K562 (cell line): Measurements from ENCODE around the gene ID2. TPM values are rescaled to one million over a fixed set of nuclear protein-coding genes. Genes with fewer than 3 reads are reported as not detected.

Experiments
- AFF1 ChIP-seq, 2 experiments: fragments of 450-650 bp; IDR thresholded peaks; 2 replicates each; pipeline ENCODE4 v1.6.1; 2018; ENCODE audit warnings: mild to moderate bottlenecking in 2 of 2, low read depth in 1 of 2; ENCODE audit not compliant: partially characterized antibody in 2 of 2
- CBFA2T2 ChIP-seq: fragments of 450-650 bp; conservative IDR thresholded peaks from 2 replicates; pipeline ENCODE4 v1.6.1; 2017; ENCODE audit warnings: mild to moderate bottlenecking
- FOXK2 ChIP-seq, 2 experiments: fragments of 450-650 bp; IDR thresholded peaks in 1 of 2; conservative IDR thresholded peaks in 1 of 2; 2 replicates each; pipeline ENCODE4 v1.6.1; 2016; ENCODE audit warnings: low read depth in 2 of 2, mild to moderate bottlenecking in 1 of 2
- HMBOX1 ChIP-seq: sonication (generic); IDR thresholded peaks from 2 replicates; pipeline ENCODE4 v1.6.1; 2016
- PHTF2 ChIP-seq: fragments of 250-450 bp; sonication (Bioruptor Pico); IDR thresholded peaks from 2 replicates; pipeline ENCODE4 v1.5.0; 2021; ENCODE audit warnings: mild to moderate bottlenecking
- RBFOX2 ChIP-seq: fragments of 200-400 bp; formaldehyde crosslinking; IDR thresholded peaks from 2 replicates; pipeline ENCODE4 v1.6.1; 2017; ENCODE audit warnings: low read depth, mild to moderate bottlenecking, low read length, moderate library complexity
- SMAD4 ChIP-seq: fragments of 250-450 bp; sonication (Bioruptor Pico); conservative IDR thresholded peaks from 2 replicates; pipeline ENCODE4 v1.8.0; 2021; ENCODE audit warnings: inconsistent platforms, mild to moderate bottlenecking, moderate library complexity
- SMARCA4 ChIP-seq: fragments of 450-650 bp; IDR thresholded peaks from 2 replicates; pipeline ENCODE4 v1.6.1; 2016
- SMARCE1 ChIP-seq: fragments of 450-650 bp; IDR thresholded peaks from 2 replicates; pipeline ENCODE4 v1.7.1; 2016; ENCODE audit warnings: mild to moderate bottlenecking
- YY1 ChIP-seq, 3 experiments: IDR thresholded peaks; 2 replicates each; pipeline ENCODE4 v1.6.1; 2011; ENCODE audit warnings: low read length in 2 of 3, mild to moderate bottlenecking in 2 of 3, moderate library complexity in 2 of 3, borderline replicate concordance in 1 of 3, control low read depth in 1 of 3, low read depth in 1 of 3; ENCODE audit not compliant: insufficient read depth in 3 of 3, insufficient replicate concordance in 2 of 3, control insufficient read depth in 1 of 3, insufficient read length in 1 of 3; ENCODE audit errors: extremely low read depth in 1 of 3
- ZBTB11 ChIP-seq, 3 experiments: fragments of 200-800 bp in 1 of 3; fragments of 250-450 bp in 1 of 3; fragments of 450-650 bp in 1 of 3; sonication (Bioruptor Pico) in 1 of 3; sonication (Bioruptor generic) in 1 of 3; formaldehyde crosslinking in 1 of 3; IDR thresholded peaks; 2 replicates each; pipeline versions ENCODE4 v1.6.1 to v1.8.0; 2016 to 2022; ENCODE audit warnings: mild to moderate bottlenecking in 2 of 3, missing genetic modification characterization in 2 of 3, missing compliant biosample characterization in 1 of 3, moderate library complexity in 1 of 3
- ZBTB33 ChIP-seq: sonication (generic); formaldehyde crosslinking; IDR thresholded peaks from 2 replicates; pipeline ENCODE4 v1.8.1; 2023; ENCODE audit warnings: mild to moderate bottlenecking, missing genetic modification reagents
- ZNF184 ChIP-seq: sonication (generic); formaldehyde crosslinking; IDR thresholded peaks from 2 replicates; pipeline ENCODE4 v1.5.0; 2020; ENCODE audit warnings: missing genetic modification reagents
- ZNF408 ChIP-seq: fragments of 250-450 bp; sonication (Bioruptor Pico); IDR thresholded peaks from 2 replicates; pipeline ENCODE4 v1.4.0; 2020; ENCODE audit warnings: low read depth, mild to moderate bottlenecking, moderate library complexity
- polyA plus RNA-seq, 8 experiments: library from polyadenylated mRNA; depleted of rRNA in 4 of 8; stranded (reverse) in 5 of 8; unstranded in 3 of 8; fragments of >200 nt; fragmentation: Nextera tagmentation in 2 of 8; fragmentation: Illumina TruSeq in 1 of 8; extraction: Ambion mirVana in 2 of 8; extraction: Trizol in 1 of 8; gene quantifications; 2 replicates each; pipeline versions ENCODE4 v1.2.1 to v1.2.3, GENCODE V29; 2011 to 2014; ENCODE audit warnings: inconsistent platforms in 1 of 8, missing spikeins in 1 of 8
- total RNA-seq, 7 experiments: library from RNA; depleted of rRNA in 6 of 7; stranded (reverse); fragments of >200 nt in 6 of 7; fragmentation: Illumina TruSeq in 2 of 7; extraction: Trizol in 2 of 7; gene quantifications; 2 replicates each; pipeline versions ENCODE4 v1.2.1 to v1.2.3, GENCODE V29; 2011 to 2021; ENCODE audit warnings: low replicate concordance in 1 of 7

The ID2 gene
- total and polyA plus RNA-seq, 9 of the 15 experiments (the other 6 are each of a cell fraction or from before 2014, with no cell fraction given): 8.0 to 35.7 (median 16.6) TPM

GRCh38 chr2:8677646-8678592, 3.9 kb upstream of the ID2 start (continued):
- TF ChIP-seq ZBTB11 (CRISPR knock-in tag; IDR thresholded peaks at IDR 0.05) (peak in 1 of 3 experiments; percentile 41; a peak in 1 of 6 replicates), SMARCA4 (peak; percentile 89), PHTF2 (no peak), HMBOX1 (peak; percentile 62), ZNF184 (CRISPR knock-in tag) (no peak), ZBTB33 (no peak), ZNF408 (CRISPR knock-in tag) (no peak), YY1 (IDR thresholded peaks at IDR 0.05; ENCODE audit: borderline replicate concordance in 1 of 3, control insufficient read depth in 1 of 3, extremely low read depth in 1 of 3, insufficient read depth in 3 of 3, insufficient read length in 1 of 3, insufficient replicate concordance in 2 of 3, low read depth in 1 of 3, low read length in 2 of 3) (peak in 1 of 3 experiments; percentile 29), SMARCE1 (peak; percentile 94), CBFA2T2 (peak; percentile 82), SMAD4 (no peak; the same call in 1 of the 2 replicates), FOXK2 (conservative IDR thresholded peaks at IDR 0.05 in 1 of 2, IDR thresholded peaks at IDR 0.05 in 1 of 2; ENCODE audit: low read depth in 2 of 2) (peak; percentile 83 to 87), RBFOX2 (peak; percentile 43; the same call in 1 of the 2 replicates), AFF1 (IDR thresholded peaks at IDR 0.05; ENCODE audit: low read depth in 1 of 2, partially characterized antibody in 2 of 2) (peak in 1 of 2 experiments; percentile 38)
